ENCODE results near the gene PPM1M.

The PPM1M gene

GRCh38 chr3:52218454-52218853 lies 27.1 kb upstream of the PPM1M start:
- Histone ChIP-seq H3K4me3 (ENCODE audit: low read depth, low read length, poor library complexity, severe bottlenecking) (no peak overlapping the region), H3F3A (ENCODE audit: insufficient read depth, low read length) (no peaks in the 10 kb centered on the region), H3K79me2 (ENCODE audit: insufficient read depth, low read length) (no peaks in the 10 kb centered on the region), H3K9ac (ENCODE audit: low read length) (no peak overlapping the region), H3K36me3 (ENCODE audit: insufficient read depth, low read length) (peaks cover 60% of the 10 kb centered on the region; the same call in 1 of the 2 replicates), H3K9me2 (ENCODE audit: low read depth, low read length) (no peaks in the 10 kb centered on the region), H3K27me3 (ENCODE audit: insufficient read depth, low read length) (no peaks in the 10 kb centered on the region), H3K4me1 (ENCODE audit: insufficient read depth, low read length, severe bottlenecking) (peaks cover 23% of the 10 kb centered on the region), H3K9me3 (ENCODE audit: low read length) (no peaks in the 10 kb centered on the region), H4K20me1 (ENCODE audit: insufficient read depth, low read length) (no peaks in the 10 kb centered on the region), H2AFZ (ENCODE audit: low read length) (no peak overlapping the region), H3K27ac (ENCODE audit: low read depth, low read length, poor library complexity, severe bottlenecking) (no peak overlapping the region), H3K4me2 (ENCODE audit: low read length) (no peak overlapping the region; the same call in 1 of the 2 replicates)
- no peak for TF ChIP-seq CTCF (IDR thresholded peaks at IDR 0.05; ENCODE audit: low read length)
- no peak for TF ChIP-seq EZH2 (IDR thresholded peaks at IDR 0.05; ENCODE audit: borderline replicate concordance, low read length)

GRCh38 chr3:52218937-52219650 lies 26.5 kb upstream of the PPM1M start:
- Histone ChIP-seq H3K27me3 (ENCODE audit: insufficient read depth, low read length) (no peaks in the 10 kb centered on the region), H3K9me3 (ENCODE audit: low read length) (no peaks in the 10 kb centered on the region), H4K20me1 (ENCODE audit: insufficient read depth, low read length) (no peaks in the 10 kb centered on the region), H3K9ac (ENCODE audit: low read length) (no peak overlapping the region), H3K4me1 (ENCODE audit: insufficient read depth, low read length, severe bottlenecking) (peaks cover 29% of the 10 kb centered on the region), H3K4me2 (ENCODE audit: low read length) (no peak overlapping the region; the same call in 1 of the 2 replicates), H3K79me2 (ENCODE audit: insufficient read depth, low read length) (peaks cover 4% of the 10 kb centered on the region; the same call in 1 of the 2 replicates), H3K36me3 (ENCODE audit: insufficient read depth, low read length) (peaks cover 59% of the 10 kb centered on the region; the same call in 1 of the 2 replicates), H3K9me2 (ENCODE audit: low read depth, low read length) (no peaks in the 10 kb centered on the region), H2AFZ (ENCODE audit: low read length) (no peak overlapping the region), H3K4me3 (ENCODE audit: low read depth, low read length, poor library complexity, severe bottlenecking) (no peak overlapping the region), H3F3A (ENCODE audit: insufficient read depth, low read length) (no peaks in the 10 kb centered on the region), H3K27ac (ENCODE audit: low read depth, low read length, poor library complexity, severe bottlenecking) (no peak overlapping the region)
- no peak for TF ChIP-seq CTCF (IDR thresholded peaks at IDR 0.05; ENCODE audit: low read length)
- TF ChIP-seq EZH2 (IDR thresholded peaks at IDR 0.05; ENCODE audit: borderline replicate concordance, low read length), result no peak

GRCh38 chr3:52220380-52221026 lies 25.1 kb upstream of the PPM1M start:
- Histone ChIP-seq H3K27me3 (ENCODE audit: insufficient read depth, low read length) (no peaks in the 10 kb centered on the region), H3K79me2 (ENCODE audit: insufficient read depth, low read length) (peaks cover 6% of the 10 kb centered on the region; the same call in 1 of the 2 replicates), H3K27ac (ENCODE audit: low read depth, low read length, poor library complexity, severe bottlenecking) (no peak overlapping the region), H4K20me1 (ENCODE audit: insufficient read depth, low read length) (no peaks in the 10 kb centered on the region), H2AFZ (ENCODE audit: low read length) (no peak overlapping the region), H3K9me2 (ENCODE audit: low read depth, low read length) (no peaks in the 10 kb centered on the region), H3F3A (ENCODE audit: insufficient read depth, low read length) (no peaks in the 10 kb centered on the region), H3K4me2 (ENCODE audit: low read length) (no peak overlapping the region), H3K4me1 (ENCODE audit: insufficient read depth, low read length, severe bottlenecking) (peaks cover 43% of the 10 kb centered on the region), H3K36me3 (ENCODE audit: insufficient read depth, low read length) (peaks cover 47% of the 10 kb centered on the region; the same call in 1 of the 2 replicates), H3K9me3 (ENCODE audit: low read length) (no peaks in the 10 kb centered on the region), H3K9ac (ENCODE audit: low read length) (no peak overlapping the region), H3K4me3 (ENCODE audit: low read depth, low read length, poor library complexity, severe bottlenecking) (no peak overlapping the region)
- TF ChIP-seq EZH2 (IDR thresholded peaks at IDR 0.05; ENCODE audit: borderline replicate concordance, low read length) (no peak), CTCF (IDR thresholded peaks at IDR 0.05; ENCODE audit: low read length) (peak; percentile 90)

Data from OCI-LY1 (cell line).